GM10248 (cell line): ENCODE results near the gene GRIK1.

Experiments
- CTCF ChIA-PET: fragments of 300-600 bp; sonication (Branson Sonifier 250); formaldehyde crosslinking; extraction: SDS; loops from one replicate; lab custom pipeline; 2021; ENCODE audit warnings: antibody characterized with exemption; lab: Yijun Ruan, JAX
- POLR2A ChIA-PET: fragments of 350-650 bp; sonication (Branson Sonifier 250); formaldehyde crosslinking; extraction: SDS; loops from one replicate; lab custom pipeline; 2020; ENCODE audit warnings: antibody characterized with exemption; lab: Yijun Ruan, JAX
- DNase-seq: peaks from one replicate; pipeline ENCODE4 v3.0.0; 2012; ENCODE audit errors: extremely low spot score
- TF ChIP-seq, protein P1 (sequence below): IDR thresholded peaks from 2 replicates; pipeline ENCODE4 v1.5.1; 2012; ENCODE audit warnings: mild to moderate bottlenecking, low read depth; ENCODE audit errors: extremely low read depth, missing control alignments, control extremely low read depth

GRIK1 gene

DNA sequence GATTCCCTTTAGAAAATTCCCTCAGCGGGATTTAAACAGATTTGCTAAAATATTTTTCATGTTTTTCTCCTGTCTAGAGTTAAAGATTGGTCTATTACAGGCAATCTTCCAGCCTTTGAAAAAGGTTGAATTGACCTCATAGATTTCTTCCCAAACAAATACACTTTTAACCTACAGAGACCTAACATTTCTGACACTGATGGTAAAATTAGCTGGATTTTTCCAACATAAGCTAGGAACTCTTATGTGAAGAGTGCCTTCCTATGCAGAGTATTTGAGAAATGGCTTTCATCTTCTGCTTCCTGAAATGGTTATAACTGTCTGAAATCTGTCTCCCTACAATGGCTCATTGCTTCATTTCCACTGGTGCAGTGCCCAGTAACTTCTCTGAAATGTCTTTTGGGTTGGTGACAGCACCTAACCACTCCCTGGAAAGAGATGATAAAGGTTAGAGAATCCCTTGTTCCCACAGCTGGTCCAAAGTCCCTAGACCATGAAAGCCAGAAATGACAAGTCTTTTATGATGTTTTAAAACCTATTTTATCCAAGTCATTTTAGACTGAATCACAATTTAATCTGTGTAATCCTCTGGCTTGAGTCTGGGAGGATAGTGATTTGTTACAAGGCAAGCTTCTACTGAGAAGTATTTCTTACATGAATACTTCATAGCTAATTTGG is 371.6 kb downstream of the GRIK1 start:
- TF ChIP-seq, protein P1, sequence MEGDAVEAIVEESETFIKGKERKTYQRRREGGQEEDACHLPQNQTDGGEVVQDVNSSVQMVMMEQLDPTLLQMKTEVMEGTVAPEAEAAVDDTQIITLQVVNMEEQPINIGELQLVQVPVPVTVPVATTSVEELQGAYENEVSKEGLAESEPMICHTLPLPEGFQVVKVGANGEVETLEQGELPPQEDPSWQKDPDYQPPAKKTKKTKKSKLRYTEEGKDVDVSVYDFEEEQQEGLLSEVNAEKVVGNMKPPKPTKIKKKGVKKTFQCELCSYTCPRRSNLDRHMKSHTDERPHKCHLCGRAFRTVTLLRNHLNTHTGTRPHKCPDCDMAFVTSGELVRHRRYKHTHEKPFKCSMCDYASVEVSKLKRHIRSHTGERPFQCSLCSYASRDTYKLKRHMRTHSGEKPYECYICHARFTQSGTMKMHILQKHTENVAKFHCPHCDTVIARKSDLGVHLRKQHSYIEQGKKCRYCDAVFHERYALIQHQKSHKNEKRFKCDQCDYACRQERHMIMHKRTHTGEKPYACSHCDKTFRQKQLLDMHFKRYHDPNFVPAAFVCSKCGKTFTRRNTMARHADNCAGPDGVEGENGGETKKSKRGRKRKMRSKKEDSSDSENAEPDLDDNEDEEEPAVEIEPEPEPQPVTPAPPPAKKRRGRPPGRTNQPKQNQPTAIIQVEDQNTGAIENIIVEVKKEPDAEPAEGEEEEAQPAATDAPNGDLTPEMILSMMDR, result no peak
- ChIA-PET POLR2A (no interaction called here), CTCF (interaction anchor here (1.6 to 1.9 kb wide), 3 partner anchors 9 to 39 kb away, joined by 4 to 5 read pairs (median 4); no protein-coding TSS in a partner anchor)
- no peak for DNase-seq

DNA sequence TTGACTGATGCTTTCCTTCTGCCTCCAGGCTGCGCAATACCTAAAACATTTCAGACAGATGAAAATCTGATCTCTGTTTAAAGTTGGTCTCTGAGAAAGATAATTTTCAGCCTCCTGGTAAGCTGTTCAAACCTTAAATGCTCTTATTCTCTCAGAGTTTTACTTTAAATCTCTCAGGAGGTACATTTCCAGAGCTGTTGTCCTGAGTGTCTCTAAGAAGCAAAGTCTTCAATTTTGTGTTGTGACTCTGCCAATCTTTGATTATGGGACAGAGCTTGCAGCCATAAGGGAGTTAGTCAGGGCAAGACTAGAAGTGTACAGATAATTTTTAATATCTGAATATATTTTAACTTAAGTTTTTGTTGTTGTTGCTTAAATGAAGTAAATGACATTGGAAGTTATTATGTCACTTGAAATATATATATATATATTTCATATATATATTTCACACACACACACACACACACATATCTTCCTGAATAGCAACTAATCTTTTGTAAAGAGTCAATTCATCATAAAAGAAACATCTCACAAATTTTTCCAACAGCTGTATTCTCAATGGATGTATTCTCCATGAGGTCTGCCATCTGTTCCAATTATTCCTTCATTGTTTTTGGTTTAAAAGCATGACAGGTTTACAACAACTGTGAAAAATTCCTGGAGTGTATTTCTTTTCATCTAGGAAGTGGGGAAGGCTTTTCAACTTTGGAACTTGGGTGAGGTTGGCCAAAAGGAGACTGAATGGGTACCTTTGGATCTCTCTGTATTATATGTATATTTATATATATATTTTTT is 381.7 kb downstream of the GRIK1 start:
- ChIA-PET POLR2A (no interaction called here), CTCF (interaction anchor here (1.9 kb wide), 1 partner anchor 13 kb away, joined by 5 read pairs; no protein-coding TSS in a partner anchor)
- TF ChIP-seq, protein P1, result no peak
- no peak for DNase-seq

DNA sequence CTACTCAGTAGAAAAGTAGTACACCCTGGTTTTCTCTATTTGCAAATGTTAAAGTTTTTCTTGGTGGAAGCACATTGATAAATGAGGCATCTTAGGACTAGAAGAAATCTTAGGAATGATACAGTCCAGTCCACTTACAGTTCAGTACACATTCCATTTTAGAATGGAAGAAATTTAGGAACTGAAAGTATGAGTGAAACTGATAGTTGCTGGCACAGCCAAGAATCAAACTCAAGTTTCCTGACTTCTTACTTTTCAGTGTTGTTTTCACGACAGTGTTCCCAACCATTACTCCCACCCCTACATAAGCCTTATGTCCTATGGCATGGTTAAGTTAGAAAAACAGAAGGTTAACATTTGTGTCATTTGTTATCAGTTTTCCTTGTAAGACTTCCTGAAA is 382.6 kb downstream of the GRIK1 start:
- TF ChIP-seq, protein P1, result no peak
- POLR2A ChIA-PET, result no interaction called here
- no peak for DNase-seq
- CTCF ChIA-PET, result no interaction called here

DNA sequence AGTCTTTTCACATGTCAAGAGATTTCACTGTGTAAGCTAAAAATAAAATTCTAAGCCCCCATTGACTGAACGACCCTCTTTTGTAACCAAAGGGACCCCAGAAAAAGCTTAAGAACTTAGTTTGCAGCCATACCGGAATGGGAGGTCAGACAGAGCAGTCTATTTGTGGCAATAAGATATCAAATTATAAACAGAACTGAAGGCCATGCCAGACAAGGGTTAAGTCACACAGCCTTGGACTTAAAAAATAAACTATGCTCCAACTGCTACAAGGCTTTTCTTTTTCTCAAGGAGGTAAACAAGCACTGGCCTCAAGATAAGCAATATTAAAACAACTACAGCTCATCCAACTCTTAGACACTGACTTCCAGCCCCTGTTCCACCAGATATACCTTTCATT is 384.2 kb downstream of the GRIK1 start:
- CTCF ChIA-PET, result interaction anchor here (0.8 kb wide), 1 partner anchor 15 kb away, joined by 3 read pairs; no protein-coding TSS in a partner anchor

DNA sequence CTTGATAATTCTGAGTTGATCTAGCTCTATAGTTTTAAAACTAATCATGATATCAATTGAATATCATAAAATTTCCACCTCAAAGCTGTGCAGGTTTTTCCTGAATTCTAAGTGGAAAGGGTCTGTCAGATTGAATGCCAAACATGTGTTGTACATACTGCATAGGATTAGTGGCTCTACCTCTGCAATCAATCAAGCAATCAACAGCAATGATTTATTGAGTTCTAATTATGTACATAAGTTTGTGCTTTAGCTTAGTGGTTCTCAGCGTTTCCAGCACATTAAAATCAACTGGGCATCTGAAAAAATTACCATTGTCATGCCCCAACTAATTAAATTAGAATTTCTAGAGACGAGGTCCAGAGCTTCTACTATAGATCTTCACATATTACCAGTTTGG is 389.6 kb downstream of the GRIK1 start:
- TF ChIP-seq, protein P1, result no peak
- DNase-seq, result no peak
- CTCF ChIA-PET, result no interaction called here
- POLR2A ChIA-PET, result no interaction called here

More for the DNA sequence above, 384.2 kb downstream of the GRIK1 start:
- no peak for DNase-seq
- POLR2A ChIA-PET, result no interaction called here
- TF ChIP-seq, protein P1, result no peak

DNA sequence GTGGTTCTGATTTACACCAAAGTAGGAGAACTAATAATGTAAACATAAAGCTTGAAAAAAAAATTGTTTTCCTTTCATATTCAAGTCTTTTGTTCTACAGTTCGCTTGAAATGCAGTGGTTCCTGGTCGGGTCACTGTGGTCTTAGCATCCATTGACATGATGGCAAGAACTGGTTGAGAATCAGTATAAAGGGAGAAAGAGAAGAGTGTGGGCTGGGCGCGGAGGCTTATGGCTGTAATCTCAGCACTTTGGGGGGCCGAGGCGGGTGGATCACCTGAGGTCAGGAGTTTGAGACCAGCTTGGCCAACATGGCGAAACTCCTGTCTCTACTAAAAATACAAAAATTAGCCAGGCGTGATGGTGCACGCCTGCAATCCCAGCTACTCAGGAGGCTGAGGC is 390.2 kb downstream of the GRIK1 start:
- POLR2A ChIA-PET, result no interaction called here
- no peak for DNase-seq
- TF ChIP-seq, protein P1, result no peak
- CTCF ChIA-PET, result interaction anchor here (1.2 kb wide), 1 partner anchor 9 kb away, joined by 3 read pairs; no protein-coding TSS in a partner anchor
